ENCODE data around the gene GATD1. TPM values are rescaled to one million over a fixed set of nuclear protein-coding genes. Genes with fewer than 3 reads are reported as not detected.
A peak's percentile ranks its signal among the peaks of the same experiment; 100 is the strongest.

The GATD1 gene
- total RNA-seq, 1 donor from 2014 or later = 12.2 TPM

DNA sequence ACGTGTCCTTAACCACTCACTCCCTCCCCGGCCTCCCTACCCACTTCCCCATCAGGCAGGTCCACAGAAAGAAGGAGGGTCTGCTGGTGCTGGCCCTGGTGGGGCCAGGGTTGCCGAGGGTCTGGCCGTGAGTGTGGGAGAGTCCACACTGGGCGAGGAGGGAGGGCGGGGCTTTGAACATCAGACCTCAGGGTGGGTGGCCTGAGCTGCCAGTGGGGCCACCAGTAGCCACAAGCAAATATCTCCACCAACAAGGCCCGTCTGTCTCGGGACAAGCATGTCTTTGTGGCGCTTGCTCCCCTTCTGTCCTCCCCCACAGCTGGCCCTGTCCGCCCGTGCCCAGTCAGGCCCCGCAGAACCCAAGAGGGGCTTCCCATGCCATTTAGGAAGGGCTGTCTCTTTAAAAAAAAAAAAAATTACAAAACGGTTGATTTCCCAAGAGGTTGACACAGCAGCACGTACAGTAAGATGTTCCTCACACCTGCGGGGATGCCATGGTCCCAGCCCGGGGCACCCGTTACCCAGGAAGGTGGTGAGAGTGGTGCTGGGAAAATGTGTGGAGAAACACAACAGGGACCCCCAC, 47.7 kb downstream of the GATD1 start:
- Histone ChIP-seq H3K36me3 (peaks cover 0 to 4% of the 10 kb centered on the region in 2 donors), H3K27ac (peak overlapping the region; percentile 93 to 95), H3K4me3 (no peak overlapping the region), H3K27me3 (no peaks in the 10 kb centered on the region), H3K4me1 (peaks cover 17 to 34% of the 10 kb centered on the region in 2 donors), H3K9me3 (no peaks in the 10 kb centered on the region)
- no peak for DNase-seq (ENCODE audit: low spot score in 2 of 2)
- TF ChIP-seq, protein P1, sequence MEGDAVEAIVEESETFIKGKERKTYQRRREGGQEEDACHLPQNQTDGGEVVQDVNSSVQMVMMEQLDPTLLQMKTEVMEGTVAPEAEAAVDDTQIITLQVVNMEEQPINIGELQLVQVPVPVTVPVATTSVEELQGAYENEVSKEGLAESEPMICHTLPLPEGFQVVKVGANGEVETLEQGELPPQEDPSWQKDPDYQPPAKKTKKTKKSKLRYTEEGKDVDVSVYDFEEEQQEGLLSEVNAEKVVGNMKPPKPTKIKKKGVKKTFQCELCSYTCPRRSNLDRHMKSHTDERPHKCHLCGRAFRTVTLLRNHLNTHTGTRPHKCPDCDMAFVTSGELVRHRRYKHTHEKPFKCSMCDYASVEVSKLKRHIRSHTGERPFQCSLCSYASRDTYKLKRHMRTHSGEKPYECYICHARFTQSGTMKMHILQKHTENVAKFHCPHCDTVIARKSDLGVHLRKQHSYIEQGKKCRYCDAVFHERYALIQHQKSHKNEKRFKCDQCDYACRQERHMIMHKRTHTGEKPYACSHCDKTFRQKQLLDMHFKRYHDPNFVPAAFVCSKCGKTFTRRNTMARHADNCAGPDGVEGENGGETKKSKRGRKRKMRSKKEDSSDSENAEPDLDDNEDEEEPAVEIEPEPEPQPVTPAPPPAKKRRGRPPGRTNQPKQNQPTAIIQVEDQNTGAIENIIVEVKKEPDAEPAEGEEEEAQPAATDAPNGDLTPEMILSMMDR (IDR thresholded peaks at IDR 0.05) = no peak
- intact Hi-C loops (cut with DNase I) = loop anchor here (2.0 to 5.0 kb wide), 3 partner anchors 47 to 175 kb away; partner anchors contain the start of genes GATD1 and IRF7

DNA sequence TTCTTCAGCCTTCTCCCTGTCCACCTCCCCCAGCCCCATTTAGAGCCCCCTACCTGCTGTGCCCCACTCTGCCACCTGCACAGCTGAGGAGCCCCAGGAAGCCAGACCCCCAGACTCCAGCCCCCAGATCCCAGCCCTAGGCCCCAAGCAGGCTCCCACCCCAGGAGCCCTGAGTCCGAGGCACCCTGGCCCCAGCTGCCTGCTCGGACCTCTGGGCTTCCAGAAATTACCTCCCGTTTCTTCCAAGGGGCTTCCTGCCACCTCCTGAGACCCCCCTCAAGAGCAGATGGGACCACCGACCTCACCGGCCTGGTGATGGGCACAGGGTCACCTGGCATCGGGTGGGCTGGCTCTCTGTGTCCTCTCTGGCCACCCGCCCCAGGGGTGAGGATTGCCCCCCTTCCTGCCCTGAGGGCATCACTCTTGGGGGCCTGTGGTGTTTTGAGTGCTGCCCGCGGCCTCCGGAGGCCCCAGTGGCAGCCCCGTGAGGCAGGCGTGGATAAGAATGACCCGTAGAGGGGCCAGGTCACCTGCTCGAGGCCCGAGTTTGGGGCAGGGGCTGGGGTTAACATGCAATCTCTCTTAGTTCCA, 48.3 kb downstream of the GATD1 start:
- TF ChIP-seq, protein P1 (IDR thresholded peaks at IDR 0.05) = no peak

DNA sequence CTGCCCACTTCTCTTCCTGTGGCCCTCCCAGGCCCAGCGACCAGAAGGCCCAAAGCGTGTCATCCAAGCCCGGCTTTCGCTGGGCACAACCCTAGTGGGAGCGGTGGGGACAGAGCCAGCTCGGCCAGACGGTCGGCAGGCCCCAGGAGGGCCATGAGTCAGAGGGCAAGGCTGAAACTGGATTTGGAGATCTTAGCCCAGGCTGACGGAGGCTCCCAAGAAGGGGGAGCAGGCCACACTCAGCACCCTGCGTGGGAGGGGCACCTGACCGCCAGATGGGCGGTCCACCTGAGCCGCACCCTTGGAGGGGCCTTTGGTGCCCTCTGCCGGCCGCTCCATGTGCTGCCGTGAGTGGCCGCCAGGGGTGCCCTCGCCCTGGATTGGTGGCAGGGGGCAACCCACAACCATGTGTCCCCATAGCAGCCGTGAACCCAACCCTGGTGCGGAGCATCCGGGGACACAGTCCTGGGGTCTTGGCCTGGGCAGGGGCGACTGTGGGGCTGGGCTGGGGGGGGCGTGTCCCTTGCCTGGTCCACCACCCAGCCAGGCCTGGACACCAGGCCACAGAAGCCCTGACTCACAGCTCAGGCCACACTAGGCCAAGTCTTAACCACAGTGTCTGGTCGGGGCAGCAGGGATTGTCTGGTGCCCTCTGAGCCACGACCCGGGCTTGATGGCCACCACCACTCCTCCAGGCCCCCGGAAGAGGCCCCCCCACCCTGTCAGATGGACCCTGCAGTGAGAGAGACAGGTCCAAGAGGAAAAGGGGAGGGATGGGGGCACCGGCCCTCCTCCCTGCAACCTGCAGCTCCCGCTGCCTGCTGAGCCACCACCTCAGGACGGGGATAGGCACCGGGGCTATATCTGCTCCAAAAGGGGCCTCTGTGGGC, 49.2 kb downstream of the GATD1 start:
- intact Hi-C loops (cut with DNase I) = loop anchor here (1.0 to 5.0 kb wide), 7 partner anchors 19 to 173 kb away; partner anchors contain the start of genes DEAF1, EPS8L2, GATD1 and IRF7
- Histone ChIP-seq H3K9me3 (no peaks in the 10 kb centered on the region), H3K27me3 (no peaks in the 10 kb centered on the region), H3K36me3 (peaks cover 0 to 10% of the 10 kb centered on the region in 2 donors), H3K4me1 (peaks cover 17 to 34% of the 10 kb centered on the region in 2 donors), H3K27ac (peak overlapping the region; percentile 93 to 95), H3K4me3 (peak overlapping the region in 1 of 2 donors; percentile 3)
- TF ChIP-seq, protein P1 (IDR thresholded peaks at IDR 0.05) = peak; percentile 98 to 99 (median 99)
- DNase-seq (ENCODE audit: low spot score in 2 of 2) = peak; percentile 83 to 98

More for the DNA sequence above, 48.3 kb downstream of the GATD1 start:
- H3K4me1 ChIP-seq = peaks cover 17 to 34% of the 10 kb centered on the region in 2 donors
- no peak for DNase-seq (ENCODE audit: low spot score in 2 of 2)
- H3K27ac ChIP-seq = peak overlapping the region; percentile 93 to 95
- no peak overlapping the region for H3K4me3 ChIP-seq
- intact Hi-C loops (cut with DNase I) = loop anchor here (1.0 to 5.0 kb wide), 5 partner anchors 18 to 174 kb away; partner anchors contain the start of genes GATD1, IRF7 and TALDO1
- no peaks in the 10 kb centered on the region for H3K27me3 ChIP-seq
- H3K36me3 ChIP-seq = peaks cover 0 to 10% of the 10 kb centered on the region in 2 donors
- H3K9me3 ChIP-seq = no peaks in the 10 kb centered on the region

DNA sequence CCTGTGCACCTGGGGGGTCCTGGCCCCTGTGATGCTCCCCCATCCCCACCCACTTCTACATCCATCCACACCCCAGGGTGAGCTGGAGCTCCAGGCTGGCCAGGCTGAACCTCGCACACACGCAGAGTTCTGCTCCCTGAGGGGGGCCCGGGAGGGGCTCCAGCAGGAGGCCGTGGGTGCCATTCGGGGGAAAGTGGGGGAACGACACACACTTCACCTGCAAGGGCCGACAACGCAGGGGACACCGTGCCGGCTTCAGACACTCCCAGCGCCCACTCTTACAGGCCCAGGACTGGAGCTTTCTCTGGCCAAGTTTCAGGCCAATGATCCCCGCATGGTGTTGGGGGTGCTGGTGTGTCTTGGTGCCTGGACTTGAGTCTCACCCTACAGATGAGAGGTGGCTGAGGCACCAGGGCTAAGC, 50.0 kb downstream of the GATD1 start:
- H3K27me3 ChIP-seq = no peaks in the 10 kb centered on the region
- peaks cover 17 to 34% of the 10 kb centered on the region in 2 donors for H3K4me1 ChIP-seq
- H3K9me3 ChIP-seq = no peaks in the 10 kb centered on the region
- DNase-seq (ENCODE audit: low spot score in 2 of 2) = no peak
- TF ChIP-seq, protein P1 (IDR thresholded peaks at IDR 0.05) = no peak
- peaks cover 0 to 10% of the 10 kb centered on the region in 2 donors for H3K36me3 ChIP-seq
- peak overlapping the region in 1 of 2 donors; percentile 3 for H3K4me3 ChIP-seq
- intact Hi-C loops (cut with DNase I) = loop anchor here (1.0 to 5.0 kb wide), 3 partner anchors 21 to 110 kb away; partner anchors contain the start of genes DEAF1, EPS8L2, IRF7 and TMEM80
- peak overlapping the region; percentile 93 to 95 for H3K27ac ChIP-seq
